Measurements from ENCODE around the gene PRSS53.

The PRSS53 gene

GRCh38 chr16:31061813-31062440, 26.8 kb downstream of the PRSS53 start:
- no peak for DNase-seq
- no peaks in the 10 kb centered on the region for H3K27me3 ChIP-seq (replicated peaks; ENCODE audit: insufficient read depth, low read length)
- no peak overlapping the region for H3K27ac ChIP-seq (ENCODE audit: low read length)
- no peak overlapping the region for H3K4me3 ChIP-seq (ENCODE audit: low read length)
- no peak for TF ChIP-seq EZH2 (optimal IDR thresholded peaks at IDR 0.05; ENCODE audit: low read depth, low read length)
- TF ChIP-seq EZH2phosphoT487 (IDR thresholded peaks at IDR 0.05; ENCODE audit: low read length) = no peak
- H3K9me3 ChIP-seq (replicated peaks; ENCODE audit: insufficient read depth, low read length) = no peaks in the 10 kb centered on the region
- H3K9me2 ChIP-seq (replicated peaks; ENCODE audit: insufficient read depth, low read length) = no peaks in the 10 kb centered on the region
- peaks cover 7% of the 10 kb centered on the region; the same call in 1 of the 2 replicates for H3K79me2 ChIP-seq (ENCODE audit: low read length)
- H3K36me3 ChIP-seq (replicated peaks; ENCODE audit: insufficient read depth, low read length) = no peaks in the 10 kb centered on the region
- no peaks in the 10 kb centered on the region; the same call in 1 of the 2 replicates for H4K20me1 ChIP-seq (ENCODE audit: insufficient read depth, low read length)
- no peak overlapping the region for H2AFZ ChIP-seq (ENCODE audit: low read length)
- H3F3A ChIP-seq (ENCODE audit: insufficient read depth, low read length) = no peaks in the 10 kb centered on the region
- H3K4me2 ChIP-seq (ENCODE audit: low read depth, low read length) = no peak overlapping the region
- H3K4me1 ChIP-seq (ENCODE audit: low read length) = no peaks in the 10 kb centered on the region
- no peak overlapping the region for H3K9ac ChIP-seq (ENCODE audit: low read length)

GRCh38 chr16:31061126-31061812, 27.5 kb downstream of the PRSS53 start:
- no peaks in the 10 kb centered on the region; the same call in 1 of the 2 replicates for H4K20me1 ChIP-seq (ENCODE audit: insufficient read depth, low read length)
- H3K9me3 ChIP-seq (replicated peaks; ENCODE audit: insufficient read depth, low read length) = no peaks in the 10 kb centered on the region
- H3K27me3 ChIP-seq (replicated peaks; ENCODE audit: insufficient read depth, low read length) = no peaks in the 10 kb centered on the region
- no peak for DNase-seq
- no peaks in the 10 kb centered on the region for H3F3A ChIP-seq (ENCODE audit: insufficient read depth, low read length)
- H2AFZ ChIP-seq (ENCODE audit: low read length) = no peak overlapping the region
- H3K9me2 ChIP-seq (replicated peaks; ENCODE audit: insufficient read depth, low read length) = no peaks in the 10 kb centered on the region
- H3K79me2 ChIP-seq (ENCODE audit: low read length) = peaks cover 1% of the 10 kb centered on the region; the same call in 1 of the 2 replicates
- no peak for TF ChIP-seq EZH2phosphoT487 (IDR thresholded peaks at IDR 0.05; ENCODE audit: low read length)
- TF ChIP-seq EZH2 (optimal IDR thresholded peaks at IDR 0.05; ENCODE audit: low read depth, low read length) = no peak
- no peak for TF ChIP-seq CTCF (IDR thresholded peaks at IDR 0.05; ENCODE audit: low read length)
- H3K4me2 ChIP-seq (ENCODE audit: low read depth, low read length) = no peak overlapping the region
- no peak overlapping the region for H3K4me3 ChIP-seq (ENCODE audit: low read length)
- no peaks in the 10 kb centered on the region for H3K4me1 ChIP-seq (ENCODE audit: low read length)
- no peak overlapping the region for H3K9ac ChIP-seq (ENCODE audit: low read length)
- no peak overlapping the region for H3K27ac ChIP-seq (ENCODE audit: low read length)
- no peaks in the 10 kb centered on the region for H3K36me3 ChIP-seq (replicated peaks; ENCODE audit: insufficient read depth, low read length)

- H3K4me1 ChIP-seq (ENCODE audit: low read length) = no peaks in the 10 kb centered on the region
- no peak overlapping the region for H3K4me3 ChIP-seq (ENCODE audit: low read length)
- H3K9me2 ChIP-seq (replicated peaks; ENCODE audit: insufficient read depth, low read length) = no peaks in the 10 kb centered on the region
- no peaks in the 10 kb centered on the region; the same call in 1 of the 2 replicates for H4K20me1 ChIP-seq (ENCODE audit: insufficient read depth, low read length)
- H3F3A ChIP-seq (ENCODE audit: insufficient read depth, low read length) = no peaks in the 10 kb centered on the region
- no peak overlapping the region for H3K27ac ChIP-seq (ENCODE audit: low read length)
- no peak overlapping the region for H2AFZ ChIP-seq (ENCODE audit: low read length)
- no peak for DNase-seq
- no peak overlapping the region for H3K4me2 ChIP-seq (ENCODE audit: low read depth, low read length)
- no peaks in the 10 kb centered on the region for H3K27me3 ChIP-seq (replicated peaks; ENCODE audit: insufficient read depth, low read length)
- no peaks in the 10 kb centered on the region for H3K79me2 ChIP-seq (ENCODE audit: low read length)
- H3K9ac ChIP-seq (ENCODE audit: low read length) = no peak overlapping the region
- no peaks in the 10 kb centered on the region for H3K36me3 ChIP-seq (replicated peaks; ENCODE audit: insufficient read depth, low read length)
- no peaks in the 10 kb centered on the region for H3K9me3 ChIP-seq (replicated peaks; ENCODE audit: insufficient read depth, low read length)
- no peak for TF ChIP-seq CTCF (IDR thresholded peaks at IDR 0.05; ENCODE audit: low read length)
- TF ChIP-seq EZH2 (optimal IDR thresholded peaks at IDR 0.05; ENCODE audit: low read depth, low read length) = no peak
- TF ChIP-seq EZH2phosphoT487 (IDR thresholded peaks at IDR 0.05; ENCODE audit: low read length) = no peak
Observed at GRCh38 chr16:31055613-31056012, 33.1 kb downstream of the PRSS53 start.

DNA sequence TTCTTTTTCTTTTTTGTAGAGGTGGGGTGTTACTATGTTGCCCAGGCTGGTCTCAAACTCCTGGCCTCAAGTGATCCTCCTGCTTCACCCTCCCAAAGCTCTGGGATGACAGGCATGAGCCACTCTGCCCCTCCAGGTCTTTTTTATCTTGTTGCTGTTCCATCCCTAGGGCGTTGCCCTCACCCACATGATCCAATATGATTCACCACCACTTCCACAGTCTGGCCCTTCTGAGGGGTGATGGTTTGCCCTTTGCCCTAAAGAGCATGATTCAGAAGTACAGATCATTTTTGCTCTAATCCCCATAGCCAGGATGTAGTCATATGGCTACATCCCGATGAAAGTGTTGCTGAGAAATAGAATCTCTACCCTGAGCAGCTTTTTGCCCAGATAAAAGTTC, 36.6 kb downstream of the PRSS53 start:
- no peak overlapping the region for H3K4me2 ChIP-seq (ENCODE audit: low read depth, low read length)
- no peaks in the 10 kb centered on the region for H3K27me3 ChIP-seq (replicated peaks; ENCODE audit: insufficient read depth, low read length)
- no peaks in the 10 kb centered on the region for H3K79me2 ChIP-seq (ENCODE audit: low read length)
- no peak for DNase-seq
- no peak overlapping the region for H3K9ac ChIP-seq (ENCODE audit: low read length)
- H2AFZ ChIP-seq (ENCODE audit: low read length) = no peak overlapping the region
- H3F3A ChIP-seq (ENCODE audit: insufficient read depth, low read length) = no peaks in the 10 kb centered on the region
- no peaks in the 10 kb centered on the region for H4K20me1 ChIP-seq (ENCODE audit: insufficient read depth, low read length)
- no peak overlapping the region for H3K4me3 ChIP-seq (ENCODE audit: low read length)
- H3K27ac ChIP-seq (ENCODE audit: low read length) = no peak overlapping the region
- TF ChIP-seq CTCF (IDR thresholded peaks at IDR 0.05; ENCODE audit: low read length) (no peak), EZH2phosphoT487 (IDR thresholded peaks at IDR 0.05; ENCODE audit: low read length) (no peak), EZH2 (optimal IDR thresholded peaks at IDR 0.05; ENCODE audit: low read depth, low read length) (no peak)
- no peaks in the 10 kb centered on the region for H3K9me2 ChIP-seq (replicated peaks; ENCODE audit: insufficient read depth, low read length)
- H3K36me3 ChIP-seq (replicated peaks; ENCODE audit: insufficient read depth, low read length) = no peaks in the 10 kb centered on the region
- no peaks in the 10 kb centered on the region for H3K9me3 ChIP-seq (replicated peaks; ENCODE audit: insufficient read depth, low read length)
- no peaks in the 10 kb centered on the region for H3K4me1 ChIP-seq (ENCODE audit: low read length)
